ENCODE data around the gene PRSS33. TPM values are rescaled to one million over a fixed set of nuclear protein-coding genes. Genes with fewer than 3 reads are reported as not detected.

The PRSS33 gene
- total and polyA plus RNA-seq, 10 donors, result 0.03 to 0.67 (median 0.32) TPM; not detected in 7

- intact Hi-C loops (cut with DNase I; ENCODE audit: low total_unique reads), result no loop called here
- Histone ChIP-seq H3K27ac (no peak overlapping the region), H3K27me3 (replicated peaks in 1 of 7) (peaks cover 0 to 67% (median 0%) of the 10 kb centered on the region in 7 donors), H3K9me3 (no peaks in the 10 kb centered on the region), H3K4me1 (peaks cover 0 to 18% (median 11%) of the 10 kb centered on the region in 6 donors), H3K4me3 (no peak overlapping the region), H3K36me3 (no peaks in the 10 kb centered on the region)
- no peak for DNase-seq
- TF ChIP-seq POLR2A (IDR thresholded peaks at IDR 0.05) (no peak), POLR2AphosphoS5 (IDR thresholded peaks at IDR 0.05) (no peak), CTCF (IDR thresholded peaks at IDR 0.05 in 8 of 11, conservative IDR thresholded peaks at IDR 0.05 in 3 of 11) (no peak)
- 81 to 95% (median 87%) methylated on average over 3 of the region's 3 CpGs for WGBS, 5 donors
These were observed 47.6 kb upstream of the PRSS33 start for GRCh38 chr16:2834968-2835367.

GRCh38 chr16:2833776-2834175, 46.4 kb upstream of the PRSS33 start:
- Histone ChIP-seq H3K27ac (no peak overlapping the region), H3K4me1 (peaks cover 0 to 25% (median 14%) of the 10 kb centered on the region in 6 donors), H3K4me3 (no peak overlapping the region), H3K27me3 (replicated peaks in 1 of 7) (peaks cover 0 to 74% (median 0%) of the 10 kb centered on the region in 7 donors), H3K9me3 (no peaks in the 10 kb centered on the region), H3K36me3 (no peaks in the 10 kb centered on the region)
- TF ChIP-seq POLR2A (IDR thresholded peaks at IDR 0.05) (no peak), CTCF (IDR thresholded peaks at IDR 0.05 in 8 of 11, conservative IDR thresholded peaks at IDR 0.05 in 3 of 11) (no peak), POLR2AphosphoS5 (IDR thresholded peaks at IDR 0.05) (no peak)
- 29 to 77% (median 66%) methylated on average over 5 to 7 of the region's 7 CpGs for WGBS, 5 donors
- DNase-seq, result peak; percentile 6
- intact Hi-C loops (cut with DNase I; ENCODE audit: low total_unique reads), result no loop called here

GRCh38 chr16:2831203-2831602, 43.8 kb upstream of the PRSS33 start:
- H3K36me3 ChIP-seq, result no peaks in the 10 kb centered on the region
- H3K9me3 ChIP-seq, result no peaks in the 10 kb centered on the region
- intact Hi-C loops (cut with DNase I; ENCODE audit: low total_unique reads), result no loop called here
- H3K27ac ChIP-seq, result no peak overlapping the region
- H3K27me3 ChIP-seq (replicated peaks in 1 of 7), result peaks cover 0 to 66% (median 0%) of the 10 kb centered on the region in 7 donors
- no peak overlapping the region for H3K4me3 ChIP-seq
- DNase-seq, result peak; percentile 41
- 79 to 92% (median 88%) methylated on average over 15 of the region's 15 CpGs for WGBS, 5 donors
- TF ChIP-seq CTCF (IDR thresholded peaks at IDR 0.05 in 8 of 11, conservative IDR thresholded peaks at IDR 0.05 in 3 of 11) (no peak), POLR2A (IDR thresholded peaks at IDR 0.05) (no peak), POLR2AphosphoS5 (IDR thresholded peaks at IDR 0.05) (no peak)
- H3K4me1 ChIP-seq, result peaks cover 0 to 30% (median 10%) of the 10 kb centered on the region in 6 donors

- Histone ChIP-seq H3K4me3 (peak overlapping the region in 1 of 8 donors; percentile 17), H3K27ac (peak overlapping the region in 3 of 8 donors; percentile 36 to 66 (median 61)), H3K9me3 (no peaks in the 10 kb centered on the region), H3K4me1 (peaks cover 0 to 30% (median 10%) of the 10 kb centered on the region in 6 donors), H3K27me3 (replicated peaks in 1 of 7) (peaks cover 0 to 57% (median 0%) of the 10 kb centered on the region in 7 donors), H3K36me3 (no peaks in the 10 kb centered on the region)
- TF ChIP-seq CTCF (IDR thresholded peaks at IDR 0.05 in 8 of 11, conservative IDR thresholded peaks at IDR 0.05 in 3 of 11) (no peak), POLR2AphosphoS5 (IDR thresholded peaks at IDR 0.05) (no peak), POLR2A (IDR thresholded peaks at IDR 0.05) (no peak)
- intact Hi-C loops (cut with DNase I; ENCODE audit: low total_unique reads), result no loop called here
- 54 to 78% (median 61%) methylated on average over 5 of the region's 5 CpGs for WGBS, 5 donors
- no peak for DNase-seq
These were observed 43.0 kb upstream of the PRSS33 start for GRCh38 chr16:2830355-2830695.

Data from spleen (tissue), 11 donors.